Eye (tissue), 1 donor: ENCODE measurements around the gene PRKCB.
A peak's percentile ranks its signal among the peaks of the same experiment; 100 is the strongest.

Experiments used
- DNase-seq: peaks from one replicate; pipeline ENCODE4 v3.0.0-alpha.2; 2015

Gene PRKCB

DNA sequence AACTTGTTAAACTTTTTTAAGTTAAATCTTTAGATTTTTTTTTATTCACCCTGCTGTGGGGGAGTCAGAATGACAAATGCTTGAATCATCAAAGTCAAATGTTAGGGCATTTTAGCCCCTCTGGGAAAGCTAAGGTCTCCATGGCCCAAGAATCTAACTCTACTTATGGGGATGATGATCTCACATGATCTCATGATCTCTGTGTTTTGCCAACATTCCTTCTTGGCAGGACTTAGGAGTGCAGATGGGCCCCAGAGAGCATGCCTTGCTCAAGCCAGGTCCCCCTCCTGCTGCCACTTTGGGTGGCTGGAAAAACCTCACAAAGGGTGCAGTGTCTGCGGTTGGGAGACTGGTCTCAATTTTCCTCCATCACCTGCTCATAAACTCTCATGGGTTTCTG, 108.6 kb downstream of the PRKCB start:
- no peak for DNase-seq

GRCh38 chr16:23945243-23945642, 109.5 kb downstream of the PRKCB start:
- peak; percentile 20 for DNase-seq

GRCh38 chr16:23947838-23948237, 112.1 kb downstream of the PRKCB start:
- no peak for DNase-seq

GRCh38 chr16:23948949-23949411, 113.2 kb downstream of the PRKCB start:
- no peak for DNase-seq

DNA sequence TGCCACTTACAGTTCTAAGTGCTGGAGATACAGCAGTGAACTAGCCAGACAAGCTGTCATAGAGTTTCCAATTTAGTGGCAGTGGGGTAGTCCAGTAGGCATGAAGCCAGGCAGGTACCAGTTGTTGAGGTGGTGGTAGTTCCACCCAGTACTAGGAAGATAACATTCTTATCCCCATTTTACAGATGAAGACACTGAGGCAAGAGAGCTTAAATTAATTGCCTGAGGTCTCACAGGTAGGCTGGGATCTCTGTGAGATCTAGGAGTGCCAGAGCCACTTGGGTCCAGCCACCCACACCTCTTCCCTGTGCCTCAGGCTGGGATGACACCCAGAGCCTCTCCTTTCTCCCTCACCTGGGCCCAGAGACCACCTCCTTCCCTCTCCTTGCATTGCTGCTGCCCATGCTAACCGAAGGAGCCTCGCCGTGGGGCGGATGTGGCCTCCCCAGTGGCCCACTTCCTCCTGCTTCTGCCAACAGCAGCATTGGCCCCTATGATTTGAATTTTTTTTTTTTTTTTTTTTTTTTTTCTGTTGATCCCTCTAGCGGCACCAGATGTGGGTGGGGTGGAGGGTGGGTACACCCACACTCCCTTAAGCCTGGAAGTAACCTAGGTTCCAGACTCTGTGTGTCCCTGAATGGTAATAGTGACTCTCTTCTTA, 114.0 kb downstream of the PRKCB start:
- DNase-seq: no peak

DNA sequence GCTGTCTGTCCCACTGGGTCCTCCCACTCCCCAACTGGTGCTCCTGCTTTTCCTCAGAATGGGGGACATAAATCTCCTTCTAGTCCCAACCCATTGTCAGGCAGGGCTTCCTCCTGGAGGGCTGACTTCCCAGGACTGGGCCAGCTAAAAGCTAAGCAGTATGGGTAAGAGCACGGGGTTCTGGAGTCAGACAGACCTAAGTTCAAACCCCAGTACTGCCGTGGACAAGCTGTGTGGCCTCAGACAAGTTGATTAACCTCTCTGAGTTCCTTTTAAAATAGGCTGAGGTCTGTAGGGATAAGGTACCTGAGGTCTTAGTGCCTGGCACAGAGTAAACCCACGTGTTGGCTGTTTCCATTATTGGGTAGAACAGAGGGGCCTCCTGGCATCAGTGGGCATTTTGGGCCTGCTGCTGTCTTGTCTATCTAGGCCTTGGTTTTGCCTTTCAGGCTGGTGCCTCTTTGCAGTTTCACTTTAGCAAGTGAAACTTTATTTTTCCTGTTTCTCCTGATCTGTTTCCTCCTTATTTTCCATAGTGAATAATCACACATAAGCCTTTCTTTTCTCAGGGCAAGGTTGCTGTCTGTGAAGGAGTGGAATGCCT, 114.6 kb downstream of the PRKCB start:
- DNase-seq: no peak

DNA sequence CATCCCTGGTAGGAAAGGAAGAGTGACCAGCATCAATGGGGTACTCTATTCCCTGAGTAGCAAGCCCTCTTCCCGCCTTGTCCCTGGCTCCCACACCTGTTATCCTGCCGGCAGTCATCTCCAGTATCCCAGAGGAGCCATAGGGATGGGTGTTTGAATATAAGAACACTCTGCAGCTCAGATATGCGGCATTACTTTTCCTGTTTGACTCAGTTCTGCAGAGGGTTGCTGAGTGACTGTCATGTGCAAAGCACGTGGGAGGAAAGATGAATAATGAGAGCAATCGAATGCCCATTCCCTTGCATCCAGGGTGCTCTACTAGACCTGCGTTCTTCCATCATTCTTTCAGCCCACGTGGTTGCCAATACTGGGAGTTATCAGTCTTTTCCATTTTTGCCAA, 115.1 kb downstream of the PRKCB start:
- DNase-seq: no peak

- DNase-seq: peak; percentile 59
Measured at GRCh38 chr16:23952128-23952970, 116.6 kb downstream of the PRKCB start.

DNA sequence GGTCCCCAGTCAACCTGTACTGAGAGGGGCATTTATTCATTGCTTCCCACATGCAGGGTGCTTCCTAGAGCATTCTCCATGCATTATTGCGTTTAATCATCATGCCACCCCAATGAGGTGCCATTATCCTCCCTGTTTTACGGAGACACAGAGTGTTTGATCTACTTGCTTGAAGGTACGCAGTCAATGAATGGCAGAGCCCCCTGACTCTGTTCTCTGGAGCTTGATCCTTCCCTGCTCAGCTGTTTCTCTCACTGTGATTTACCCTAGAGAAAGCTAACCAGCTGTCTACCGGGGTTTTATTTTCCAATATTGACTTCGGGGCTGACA, 117.2 kb downstream of the PRKCB start:
- DNase-seq: peak; percentile 31

DNA sequence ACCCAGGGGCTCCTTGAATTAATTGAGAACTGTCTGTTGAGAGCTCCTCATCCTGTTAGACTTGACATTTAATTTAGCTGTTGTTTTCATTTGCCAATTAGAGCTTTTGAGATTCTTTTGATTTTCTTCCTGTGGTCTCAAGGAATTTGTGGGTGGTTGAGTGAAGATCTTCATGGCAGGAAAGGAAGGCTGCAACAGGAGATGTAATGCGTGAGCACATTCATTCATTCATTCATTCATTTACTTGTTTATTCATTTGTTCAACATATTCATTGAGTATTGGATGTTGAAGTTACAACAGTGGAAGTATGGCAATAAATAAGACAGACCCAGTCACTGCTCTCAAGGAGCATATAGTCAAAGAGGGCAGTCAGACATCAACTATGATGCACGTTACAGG, 117.7 kb downstream of the PRKCB start:
- DNase-seq: no peak

- no peak for DNase-seq
Measured at GRCh38 chr16:23955088-23955487, 119.3 kb downstream of the PRKCB start.

DNA sequence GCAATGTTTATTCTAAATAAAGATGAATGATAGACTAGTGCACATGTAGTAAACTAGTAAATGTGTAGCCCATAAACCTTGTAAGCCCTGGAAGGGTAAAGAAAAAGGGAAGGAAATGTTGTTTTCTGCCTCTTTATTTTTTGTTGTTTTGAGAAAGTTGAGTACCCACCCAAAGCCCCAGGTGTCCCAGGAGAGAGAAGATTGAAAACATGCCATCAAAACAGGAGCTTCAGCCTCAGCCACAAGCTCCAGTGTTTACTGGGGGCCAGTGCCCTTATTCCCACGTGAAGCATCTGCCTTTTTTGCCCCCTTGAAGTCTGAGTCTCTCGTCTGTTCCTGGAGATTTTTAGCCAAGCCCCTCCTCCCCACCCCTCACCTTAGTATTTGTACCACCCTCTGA, 121.5 kb downstream of the PRKCB start:
- no peak for DNase-seq

DNA sequence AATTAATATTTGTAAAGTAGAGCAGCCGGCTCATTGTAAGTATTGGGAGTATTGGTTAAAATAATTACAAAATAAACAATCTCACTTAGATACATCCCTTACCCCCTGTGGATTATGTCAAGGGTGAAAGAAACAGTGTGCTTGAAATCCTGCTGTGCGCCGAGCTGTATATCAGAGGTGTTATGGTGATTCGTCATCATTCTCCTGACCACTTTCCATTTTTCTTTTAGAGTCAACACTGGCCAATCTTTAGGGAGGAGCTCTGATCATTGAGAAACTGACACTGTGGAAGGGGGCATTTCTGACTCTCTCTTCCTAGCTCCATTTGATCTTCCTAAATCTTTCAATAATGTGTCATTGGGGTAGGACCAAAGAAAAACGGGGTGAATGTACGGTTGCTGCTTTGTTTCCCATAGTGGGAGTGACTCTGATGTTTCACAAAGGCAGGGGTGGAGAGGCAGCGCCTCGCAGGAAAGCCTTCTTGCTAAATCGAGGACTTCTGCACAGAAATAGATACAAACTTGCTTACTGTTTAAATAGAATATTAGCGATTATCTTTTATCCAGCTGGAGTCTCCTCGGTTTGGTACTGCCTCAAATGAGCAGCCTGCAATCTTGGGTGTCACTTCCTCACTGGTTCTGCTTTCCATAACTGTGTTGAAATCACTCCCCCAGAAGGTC, 123.4 kb downstream of the PRKCB start:
- no peak for DNase-seq

GRCh38 chr16:23959752-23960072, 123.9 kb downstream of the PRKCB start:
- DNase-seq: no peak

DNA sequence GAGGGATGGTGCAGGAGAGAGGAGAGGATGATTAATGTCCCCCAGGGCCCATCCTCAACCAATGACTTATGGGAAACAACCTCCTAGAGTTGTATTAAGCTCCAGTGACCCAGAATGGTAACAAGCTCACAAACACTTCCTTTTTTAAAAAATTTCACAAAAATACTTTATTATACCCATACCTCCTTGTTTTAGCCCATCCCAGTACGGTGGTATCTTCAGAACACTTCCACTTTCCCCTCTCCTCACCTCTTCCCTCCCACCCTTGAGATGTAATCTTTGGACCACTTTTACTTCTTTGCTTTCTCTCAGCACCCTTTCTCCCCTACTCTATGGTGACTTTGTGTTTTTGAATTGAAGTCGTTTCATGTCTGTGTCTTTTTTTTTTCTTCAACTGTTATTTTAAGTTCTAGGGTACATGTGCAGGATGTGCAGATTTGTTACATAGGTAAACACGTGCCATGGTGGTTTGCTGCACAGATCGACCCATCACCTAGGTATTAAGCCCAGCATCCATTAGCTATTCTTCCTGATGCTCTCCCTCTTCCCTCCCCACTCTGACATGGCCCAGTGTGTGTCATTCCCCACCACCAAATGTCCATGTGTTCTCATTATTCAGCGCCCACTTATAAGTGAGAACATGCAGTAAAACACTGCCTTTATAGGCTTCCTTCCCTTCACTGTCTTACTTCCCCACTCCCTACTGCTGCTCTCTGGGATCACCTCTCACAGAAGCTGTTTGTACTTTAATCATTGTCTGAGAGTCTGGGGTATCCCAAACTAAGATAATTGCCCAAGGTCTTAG, 124.5 kb downstream of the PRKCB start:
- DNase-seq: no peak

DNA sequence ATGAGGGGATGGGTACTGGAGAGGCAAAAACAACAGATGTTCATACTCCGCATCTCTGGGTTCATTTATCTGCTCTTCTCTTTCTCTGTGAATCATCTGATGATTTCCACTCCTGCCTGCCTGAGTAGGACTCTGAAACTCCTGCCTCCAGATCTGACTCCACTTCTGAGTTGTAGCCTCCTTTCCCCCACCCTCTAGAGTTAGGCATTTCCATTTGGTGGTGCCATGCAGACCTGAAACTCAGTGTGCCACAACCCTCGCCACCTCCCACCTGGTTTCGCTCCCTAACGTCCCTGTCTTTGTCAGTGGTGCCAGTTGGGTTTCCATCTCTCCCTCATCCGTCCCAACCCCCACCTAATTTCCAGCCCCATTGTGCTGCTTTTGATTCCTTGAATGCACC, 126.2 kb downstream of the PRKCB start:
- no peak for DNase-seq

DNA sequence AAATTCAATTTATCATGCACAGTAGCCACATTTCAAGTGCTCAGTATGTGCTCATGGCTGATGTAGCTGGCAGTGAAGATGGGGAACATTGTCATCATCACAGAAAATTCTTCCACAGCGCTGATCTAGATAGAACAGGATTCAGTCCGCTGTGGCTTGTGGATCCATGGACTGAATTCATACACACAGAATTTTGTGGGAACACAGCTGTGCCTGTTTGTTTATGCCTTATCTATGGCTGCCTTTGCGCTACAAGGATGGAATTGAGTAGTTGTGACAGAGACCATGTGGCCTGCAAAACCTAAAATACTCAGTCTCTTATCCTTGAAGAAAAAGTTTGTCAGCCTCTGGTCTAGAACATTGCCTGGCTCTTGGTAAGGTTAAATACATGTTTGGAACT, 128.4 kb downstream of the PRKCB start:
- no peak for DNase-seq

- no peak for DNase-seq
Measured at GRCh38 chr16:23965137-23965733, 129.5 kb downstream of the PRKCB start.

GRCh38 chr16:23966597-23967394, 131.0 kb downstream of the PRKCB start:
- peak; percentile 16 for DNase-seq

DNA sequence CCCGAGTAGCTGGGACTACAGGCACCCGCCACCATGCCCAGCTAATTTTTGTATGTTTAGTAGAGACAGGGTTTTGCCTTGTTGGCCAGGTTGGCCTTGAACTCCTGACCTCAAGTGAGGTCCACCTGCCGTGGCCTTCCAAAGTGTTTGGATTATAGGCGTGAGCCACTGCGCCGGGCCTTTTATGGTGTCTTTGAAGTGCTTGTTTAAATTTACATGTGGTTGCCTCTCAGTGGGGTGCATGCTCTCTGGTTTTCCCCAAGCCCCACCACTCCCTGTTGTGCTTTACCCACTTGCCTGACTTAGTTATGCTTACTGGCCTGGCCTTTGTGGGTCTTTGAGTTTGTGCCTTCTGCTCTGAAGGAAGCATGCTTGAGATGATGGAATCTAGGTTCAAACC, 132.0 kb downstream of the PRKCB start:
- DNase-seq: no peak

- DNase-seq: no peak
Measured at GRCh38 chr16:23968176-23968575, 132.4 kb downstream of the PRKCB start.
